GM19452 (cell line): ENCODE data around the gene CASP2.
A peak's percentile ranks its signal among the peaks of the same experiment; 100 is the strongest.
"Not testable (repeated sequence)": the region's sequence is repeated elsewhere in the genome, so short reads cannot be mapped to it uniquely, and the experiment has no call there.

Experiments used
- ATAC-seq: cut with Tn5 transposase; IDR thresholded peaks from one replicate; pipeline ENCODE4 v1.9.1; 2021; ENCODE audit not compliant: unreplicated experiment

The CASP2 gene

DNA sequence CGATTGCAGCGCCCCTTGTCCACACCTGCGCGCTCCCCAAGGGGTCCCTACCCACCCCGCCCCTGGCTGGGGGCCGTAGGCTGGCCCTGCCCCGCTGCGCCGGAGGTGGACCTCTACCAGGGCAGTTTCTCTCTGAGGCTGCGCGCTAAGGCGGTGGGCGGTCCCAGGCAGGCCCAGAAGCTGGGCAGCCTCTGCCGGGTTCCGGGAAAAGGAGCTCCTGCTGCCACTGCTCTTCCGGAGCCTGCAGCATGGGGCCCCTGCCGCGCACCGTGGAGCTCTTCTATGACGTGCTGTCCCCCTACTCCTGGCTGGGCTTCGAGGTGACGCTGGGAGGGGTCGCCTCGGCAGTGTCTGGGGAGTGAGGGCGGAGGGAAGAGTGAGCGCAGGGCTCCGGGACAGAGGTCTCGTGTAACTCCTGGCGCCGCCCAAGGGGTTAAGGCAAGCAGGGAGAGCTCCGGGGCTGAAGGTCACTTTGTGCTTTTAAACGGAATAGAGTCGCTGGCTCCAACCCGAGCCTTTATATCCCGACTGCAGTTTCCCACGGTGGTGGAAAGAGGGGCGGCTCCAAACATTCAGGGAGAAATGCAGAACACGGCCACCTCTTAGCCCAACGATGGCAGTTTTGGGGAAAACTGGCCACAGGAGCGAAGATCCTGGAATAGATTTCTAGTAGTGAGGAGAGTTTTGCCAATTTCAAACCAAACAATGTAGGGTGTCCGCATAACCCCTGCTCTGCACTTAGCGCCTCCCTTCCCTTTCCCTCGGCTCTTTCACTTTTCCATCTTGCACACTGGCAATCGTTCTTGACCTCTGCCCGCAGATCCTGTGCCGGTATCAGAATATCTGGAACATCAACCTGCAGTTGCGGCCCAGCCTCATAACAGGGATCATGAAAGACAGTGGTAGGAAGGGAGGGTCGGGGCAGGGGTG, 24.6 kb upstream of the CASP2 start, which contains the start of gene GSTK1:
Gene GSTK1 (plus strand): TSS at position 176 of the 930 bp plus-strand sequence. CDS start 73 bp downstream, at position 249.
- ATAC-seq: peak; percentile 96

GRCh38 chr7:143264196-143264568, 24.0 kb upstream of the CASP2 start:
- not testable (repeated sequence) for ATAC-seq

DNA sequence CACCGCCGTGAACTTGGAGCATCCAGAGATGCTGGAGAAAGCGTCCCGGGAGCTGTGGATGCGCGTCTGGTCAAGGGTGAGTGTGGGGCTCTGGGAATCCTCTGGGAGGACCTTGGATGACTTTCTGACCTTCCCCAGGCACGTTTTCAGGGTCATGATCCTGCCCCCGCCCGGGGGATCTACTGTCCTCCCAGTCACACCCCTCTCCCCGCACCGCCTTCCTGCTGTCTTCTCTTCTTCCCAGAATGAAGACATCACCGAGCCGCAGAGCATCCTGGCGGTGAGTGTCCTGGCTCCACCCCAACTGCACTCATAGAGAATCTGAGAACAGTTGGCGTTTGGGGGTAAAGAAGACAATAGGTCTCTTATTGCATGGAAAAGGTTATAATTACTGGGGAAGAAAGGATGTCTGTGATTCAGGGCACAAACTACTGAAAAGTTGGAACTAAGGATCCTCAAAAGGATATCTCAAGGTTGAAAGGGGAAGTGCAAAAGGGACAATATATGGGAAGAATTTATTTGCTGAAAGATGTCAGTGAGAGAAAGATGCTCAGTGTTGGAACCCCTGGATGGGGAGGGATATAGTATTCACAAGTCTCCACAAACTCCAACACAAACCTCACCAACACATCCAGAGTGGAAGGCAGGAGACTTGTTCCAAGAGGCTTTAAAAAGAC, 23.0 kb upstream of the CASP2 start:
- no peak for ATAC-seq

- ATAC-seq: no peak
Measured at GRCh38 chr7:143269251-143269650, 18.9 kb upstream of the CASP2 start.

GRCh38 chr7:143271240-143271639, 16.9 kb upstream of the CASP2 start:
- no peak for ATAC-seq

- no peak for ATAC-seq
Measured at GRCh38 chr7:143272871-143273270, 15.3 kb upstream of the CASP2 start.

DNA sequence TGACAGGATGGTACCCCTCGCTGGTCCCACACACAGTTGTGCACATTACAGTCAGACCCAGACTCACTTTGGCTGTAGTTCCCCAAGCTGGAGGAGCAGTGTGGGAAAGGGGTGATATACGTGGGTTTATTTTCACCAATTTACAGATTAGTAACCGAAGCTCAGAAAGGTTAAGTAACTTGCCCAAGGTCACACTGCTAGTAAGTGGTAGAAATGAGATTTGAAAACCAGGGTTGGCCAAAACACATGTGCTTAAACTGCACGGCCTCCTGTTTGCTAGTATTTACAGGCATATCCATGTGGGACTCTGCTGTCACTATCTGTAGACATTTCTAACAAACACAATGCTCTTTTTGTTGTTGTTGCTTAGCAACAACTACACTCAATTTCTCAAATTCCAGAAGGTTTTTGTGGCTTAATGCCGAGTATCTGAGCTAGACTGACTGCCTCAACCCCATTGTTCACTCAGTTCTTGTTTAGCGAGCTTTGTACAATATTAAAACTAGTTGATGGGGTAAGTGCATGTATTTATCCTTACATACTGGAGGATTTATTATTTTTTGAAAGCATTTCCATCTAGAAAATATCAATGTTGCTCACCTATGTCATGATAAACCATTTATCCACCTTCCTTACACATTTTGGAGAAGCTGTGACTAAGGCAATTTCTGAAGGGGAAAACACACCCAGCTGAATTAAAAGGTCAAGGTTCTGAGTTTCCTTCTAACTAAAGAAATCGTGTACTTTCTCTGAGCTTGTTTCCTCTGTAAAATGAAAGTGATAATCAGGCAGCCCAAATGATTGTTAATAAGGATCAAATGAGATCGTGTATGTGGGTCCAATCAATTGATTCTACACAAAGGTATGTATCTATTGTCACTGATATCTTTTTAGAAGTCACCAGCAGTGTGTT, 8.7 kb upstream of the CASP2 start:
- no peak for ATAC-seq

DNA sequence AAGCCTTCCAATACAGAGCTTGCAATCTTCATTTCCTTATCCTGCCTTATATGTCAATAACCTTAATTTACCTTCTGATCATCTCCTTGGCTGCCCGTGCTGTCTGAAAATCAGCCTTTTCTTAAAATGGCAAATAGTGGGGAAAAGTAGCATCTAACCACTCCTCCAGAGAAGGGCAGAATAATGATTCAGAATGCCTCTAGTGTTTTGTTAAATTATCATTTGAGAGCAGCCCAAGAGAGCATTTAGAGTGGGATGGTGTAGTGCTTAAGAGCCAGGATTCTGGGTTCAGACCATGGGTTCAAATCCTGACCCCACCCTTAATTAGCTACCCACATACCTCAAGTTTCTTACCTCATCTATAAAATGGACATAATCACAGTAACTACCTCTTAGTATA, 8.0 kb upstream of the CASP2 start:
- no peak for ATAC-seq

DNA sequence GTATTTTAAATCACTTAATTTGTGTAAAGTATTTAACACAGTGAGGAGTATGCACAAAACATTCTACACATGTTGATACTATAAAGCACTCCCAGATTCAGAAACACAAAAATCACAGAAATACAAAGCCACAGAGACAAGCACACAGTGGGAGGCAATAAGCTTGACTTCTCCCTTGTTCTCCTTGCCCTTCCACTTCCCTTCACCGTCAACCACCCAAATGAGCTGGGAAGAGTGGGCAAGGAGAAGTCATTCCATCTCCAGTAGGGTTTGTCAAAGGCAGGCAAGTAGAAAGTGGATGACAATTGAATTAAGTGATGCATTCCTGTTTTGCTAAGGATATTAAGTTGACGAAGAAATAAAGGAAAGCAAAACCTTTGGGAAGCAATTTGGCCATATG, 7.6 kb upstream of the CASP2 start:
- ATAC-seq: no peak

GRCh38 chr7:143281529-143281928, 6.6 kb upstream of the CASP2 start:
- no peak for ATAC-seq

DNA sequence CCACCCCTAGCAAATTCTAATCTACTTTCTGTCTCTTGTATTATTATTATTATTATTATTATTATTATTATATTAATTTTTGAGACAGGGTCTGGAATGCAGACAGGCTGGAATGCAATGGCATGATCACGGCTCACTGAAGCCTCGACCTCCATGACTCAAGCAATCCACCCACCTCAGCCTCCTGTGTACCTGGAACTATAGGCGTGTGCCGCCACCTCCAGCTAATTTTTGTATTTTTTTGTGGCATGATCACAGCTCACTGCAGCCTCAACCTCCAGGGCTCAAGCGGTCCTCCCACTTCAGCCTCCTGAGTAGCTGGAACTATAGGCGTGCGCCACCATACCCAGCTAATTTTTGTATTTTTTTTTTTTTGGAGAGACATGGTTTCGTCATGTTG, 6.0 kb upstream of the CASP2 start:
- no peak for ATAC-seq

DNA sequence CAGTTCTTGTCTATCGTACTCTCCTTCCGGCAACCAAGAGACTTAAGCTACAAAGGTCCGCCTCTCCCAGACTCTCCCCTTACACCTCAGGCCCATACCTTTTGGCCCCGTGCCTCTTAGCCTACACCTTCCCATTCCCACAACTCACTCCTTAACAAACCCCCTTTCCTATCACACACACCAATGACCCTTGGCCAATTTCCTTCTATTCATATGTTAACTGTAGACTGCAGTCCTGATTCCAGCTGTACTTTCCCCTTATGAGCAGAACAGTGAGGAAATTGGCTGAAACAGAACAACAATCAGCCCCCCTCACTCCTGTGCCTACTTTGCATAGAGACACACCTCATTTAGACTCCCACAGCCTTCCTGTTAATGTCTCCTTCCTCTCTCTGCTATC, 4.8 kb upstream of the CASP2 start:
- no peak for ATAC-seq

DNA sequence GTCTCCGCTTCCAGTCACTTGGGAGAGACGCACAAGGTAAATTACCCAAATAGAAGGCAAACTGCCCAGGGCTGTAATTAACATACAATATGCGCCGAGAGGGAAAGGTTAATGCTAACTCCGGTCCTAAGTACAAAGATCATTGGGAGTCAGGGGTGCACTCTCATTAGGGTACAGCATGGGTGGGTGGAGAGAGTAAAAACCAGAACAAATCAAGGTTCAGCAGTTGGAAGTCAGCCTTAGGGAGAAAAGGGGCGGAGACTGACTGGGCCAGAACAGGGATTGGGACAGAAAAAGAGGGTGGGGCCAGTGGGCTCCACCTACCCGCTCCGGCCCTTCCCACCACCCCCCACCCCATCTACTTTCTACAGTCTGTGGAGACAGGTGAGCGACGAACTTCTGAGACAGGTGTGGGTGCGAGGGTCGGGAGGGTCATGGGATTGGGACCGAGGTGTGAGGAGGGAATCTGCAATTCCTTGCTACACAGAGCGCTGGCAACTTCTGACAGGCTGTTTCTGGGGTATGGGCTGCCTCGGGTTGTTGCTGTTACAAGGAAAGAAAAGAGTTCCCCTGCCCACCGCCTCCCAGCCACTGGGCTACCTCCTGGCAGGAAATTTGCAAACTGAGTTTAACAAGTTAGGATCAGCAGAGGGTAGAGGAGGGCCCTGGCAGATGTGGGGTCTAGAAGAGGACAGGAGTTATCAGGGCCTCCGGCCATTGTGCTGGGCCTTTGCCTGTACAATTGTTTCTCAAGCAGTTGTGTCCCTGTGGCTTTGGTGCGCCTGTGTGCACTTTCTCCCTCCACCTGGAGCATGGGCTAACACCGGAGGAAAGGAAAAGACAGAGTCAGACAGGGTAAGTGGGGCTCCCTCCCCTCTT, 3.3 kb upstream of the CASP2 start, which contains the start of gene TMEM139:
Gene TMEM139 (plus strand): TSS at position 368 of the 879 bp plus-strand sequence. CDS start 1,000 bp downstream, outside the sequence.
- ATAC-seq: no peak

GRCh38 chr7:143285470-143285778, 2.7 kb upstream of the CASP2 start:
- no peak for ATAC-seq

DNA sequence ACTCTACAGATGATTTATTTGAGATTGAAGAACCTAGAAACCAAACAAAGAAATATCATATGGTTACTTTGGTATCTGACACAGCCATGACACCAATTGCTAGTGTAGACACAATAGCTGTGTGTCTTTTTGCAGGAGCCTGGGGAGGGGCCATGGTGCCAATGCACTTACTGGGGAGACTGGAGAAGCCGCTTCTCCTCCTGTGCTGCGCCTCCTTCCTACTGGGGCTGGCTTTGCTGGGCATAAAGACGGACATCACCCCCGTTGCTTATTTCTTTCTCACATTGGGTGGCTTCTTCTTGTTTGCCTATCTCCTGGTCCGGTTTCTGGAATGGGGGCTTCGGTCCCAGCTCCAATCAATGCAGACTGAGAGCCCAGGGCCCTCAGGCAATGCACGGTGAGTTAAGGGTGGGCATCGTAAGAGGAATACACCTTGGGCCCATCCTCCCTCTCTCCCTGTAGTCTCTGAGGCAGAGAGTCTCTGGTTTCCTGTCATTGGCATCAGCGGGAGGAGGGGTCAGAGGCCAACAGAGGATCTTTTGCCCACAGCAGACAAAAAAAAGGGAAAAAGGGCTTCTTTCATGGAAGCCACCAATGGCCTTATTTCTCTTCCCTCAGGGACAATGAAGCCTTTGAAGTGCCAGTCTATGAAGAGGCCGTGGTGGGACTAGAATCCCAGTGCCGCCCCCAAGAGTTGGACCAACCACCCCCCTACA, 2.2 kb upstream of the CASP2 start:
- ATAC-seq: no peak

DNA sequence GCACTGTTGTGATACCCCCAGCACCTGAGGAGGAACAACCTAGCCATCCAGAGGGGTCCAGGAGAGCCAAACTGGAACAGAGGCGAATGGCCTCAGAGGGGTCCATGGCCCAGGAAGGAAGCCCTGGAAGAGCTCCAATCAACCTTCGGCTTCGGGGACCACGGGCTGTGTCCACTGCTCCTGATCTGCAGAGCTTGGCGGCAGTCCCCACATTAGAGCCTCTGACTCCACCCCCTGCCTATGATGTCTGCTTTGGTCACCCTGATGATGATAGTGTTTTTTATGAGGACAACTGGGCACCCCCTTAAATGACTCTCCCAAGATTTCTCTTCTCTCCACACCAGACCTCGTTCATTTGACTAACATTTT, 1.6 kb upstream of the CASP2 start:
- no peak for ATAC-seq

DNA sequence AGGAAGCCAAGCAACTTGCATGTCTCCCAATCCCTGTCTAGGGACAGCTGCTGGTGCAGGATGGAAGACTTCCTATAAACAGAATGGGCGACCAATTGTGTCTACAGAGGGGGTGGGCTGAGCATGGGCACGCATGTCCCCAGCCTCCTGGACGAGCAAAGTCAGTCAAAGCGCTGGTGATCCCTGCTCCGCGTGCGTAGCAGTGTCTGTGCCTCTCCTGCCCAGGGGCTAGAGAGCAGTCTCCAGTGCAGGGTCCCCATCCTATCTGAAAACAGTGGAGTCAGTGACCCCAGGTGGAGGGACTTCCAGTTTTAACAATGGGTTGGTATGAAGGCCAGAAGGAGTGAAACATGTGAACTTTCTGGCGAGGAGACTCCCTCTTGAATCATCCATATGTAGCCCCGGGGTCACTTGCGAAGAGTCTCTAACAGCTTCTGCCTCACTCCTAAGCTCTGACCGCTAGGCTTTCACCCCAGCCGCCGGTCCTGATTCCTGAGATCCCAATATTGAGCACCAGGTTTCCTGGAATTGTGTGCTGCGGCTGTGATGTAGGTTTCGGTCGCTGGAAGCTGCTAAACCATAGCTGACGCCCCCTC, 714 bp upstream of the CASP2 start:
- ATAC-seq: no peak

DNA sequence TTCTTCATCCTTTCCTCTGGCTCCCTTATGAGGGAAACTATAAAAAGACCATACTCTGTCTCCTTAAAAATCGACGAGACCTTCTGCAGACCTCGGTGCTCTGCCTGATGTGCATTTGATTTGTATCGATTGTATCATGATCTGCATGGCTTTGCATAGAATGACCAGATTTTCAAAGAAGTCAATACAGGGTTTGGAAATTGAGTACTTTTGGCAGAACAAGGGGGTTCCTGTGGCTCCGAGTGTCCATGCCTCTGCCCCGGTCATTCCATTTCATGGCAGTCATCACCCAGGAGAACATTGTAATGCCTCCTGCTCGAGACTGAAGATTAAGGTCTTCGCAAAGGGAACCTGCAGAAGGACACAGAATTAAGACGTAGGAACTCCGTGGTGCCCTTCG, 685 bp downstream of the CASP2 start:
- ATAC-seq: no peak

DNA sequence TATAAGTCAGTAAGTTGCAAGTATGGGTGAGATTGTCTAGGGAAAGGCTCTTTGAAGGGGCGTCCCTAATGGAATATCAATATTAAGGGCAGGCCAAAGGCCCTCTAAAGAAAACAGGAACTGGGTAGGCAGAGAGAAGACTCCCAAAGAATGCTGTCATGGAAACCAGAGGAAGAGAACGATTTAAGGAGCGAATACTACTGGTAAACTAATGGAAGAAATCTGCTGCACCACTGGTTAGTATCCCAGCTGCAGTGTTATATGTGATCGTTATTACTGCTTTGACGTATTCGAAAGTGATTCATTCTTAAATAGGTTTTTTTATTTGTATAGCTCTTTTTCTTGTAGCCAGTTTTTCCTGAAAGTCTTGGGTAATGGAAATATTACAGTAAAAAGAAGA, 1.3 kb downstream of the CASP2 start:
- ATAC-seq: no peak
